IMR-90 (cell line): Measurements from ENCODE around the gene RPS6KA3.

Experiments
- CEBPB ChIP-seq: IDR thresholded peaks from 2 replicates; pipeline ENCODE4 v1.6.1; 2012; ENCODE audit warnings: low read depth, low read length, improper control_type of control experiment
- CTCF ChIP-seq: conservative IDR thresholded peaks from 2 replicates; pipeline ENCODE4 v1.5.1; 2012; ENCODE audit warnings: mild to moderate bottlenecking, low read depth, low read length, improper control_type of control experiment
- FOS ChIP-seq: fragments of 150-350 bp; IDR thresholded peaks from 2 replicates; pipeline ENCODE4 v1.6.1; 2016; ENCODE audit warnings: low read depth, low read length
- MXI1 ChIP-seq: IDR thresholded peaks from 2 replicates; pipeline ENCODE4 v1.6.1; 2012; ENCODE audit warnings: low read depth, mild to moderate bottlenecking, low read length, moderate library complexity, borderline replicate concordance
- NFE2L2 ChIP-seq: fragments of 150-350 bp; IDR thresholded peaks from 2 replicates; pipeline ENCODE4 v1.6.1; 2016; ENCODE audit warnings: low read depth, mild to moderate bottlenecking, low read length
- POLR2A ChIP-seq: IDR thresholded peaks from 2 replicates; pipeline ENCODE4 v1.6.1; 2012; ENCODE audit warnings: mild to moderate bottlenecking, low read depth, low read length
- RFX5 ChIP-seq: IDR thresholded peaks from 2 replicates; pipeline ENCODE4 v1.8.0; 2012; ENCODE audit warnings: low read depth, mild to moderate bottlenecking, low read length, moderate library complexity
- SMC3 ChIP-seq: fragments of 150-350 bp; IDR thresholded peaks from 2 replicates; pipeline ENCODE4 v1.6.1; 2016; ENCODE audit warnings: low read depth, mild to moderate bottlenecking, antibody characterized with exemption, low read length, moderate library complexity
- USF2 ChIP-seq: fragments of 150-350 bp; IDR thresholded peaks from 2 replicates; pipeline ENCODE4 v1.6.1; 2017; ENCODE audit warnings: mild to moderate bottlenecking, antibody characterized with exemption, low read length, low read depth

GRCh38 chrX:20139966-20140365 is 126.7 kb downstream of the RPS6KA3 start:
- TF ChIP-seq CEBPB: no peak
- no peak for TF ChIP-seq POLR2A
- no peak for TF ChIP-seq SMC3
- no peak for TF ChIP-seq FOS
- TF ChIP-seq NFE2L2: no peak
- no peak for TF ChIP-seq CTCF
- no peak for TF ChIP-seq USF2
- TF ChIP-seq RFX5: no peak
- no peak for TF ChIP-seq MXI1
